Parathyroid adenoma (tissue), 2 donors: ENCODE results near the gene ABAT.
A peak's percentile ranks its signal among the peaks of the same experiment; 100 is the strongest.

ENCODE experiments used
- H2AFZ ChIP-seq: fragments of 300-600 bp; sonication (generic); one replicate; pipeline ENCODE4 v1.7.0; 2017; ENCODE audit warnings: antibody characterized with exemption, mild to moderate bottlenecking
- H3K27ac ChIP-seq: fragments of 300-600 bp; sonication (generic); one replicate; pipeline ENCODE4 v1.7.0; 2017
- H3K27me3 ChIP-seq: fragments of 300-600 bp; sonication (generic); one replicate; pipeline ENCODE4 v1.7.0; 2017; ENCODE audit warnings: low read length; ENCODE audit not compliant: control insufficient read depth, insufficient read depth
- H3K36me3 ChIP-seq: fragments of 300-600 bp; sonication (generic); one replicate; pipeline ENCODE4 v1.7.0; 2017; ENCODE audit warnings: low read length; ENCODE audit not compliant: control insufficient read depth, insufficient read depth
- H3K4me1 ChIP-seq: fragments of 300-600 bp; sonication (generic); one replicate; pipeline ENCODE4 v1.7.0; 2017; ENCODE audit warnings: control low read depth
- H3K4me2 ChIP-seq: fragments of 300-600 bp; sonication (generic); one replicate; pipeline ENCODE4 v1.7.0; 2017; ENCODE audit warnings: low read length
- H3K4me3 ChIP-seq: fragments of 300-600 bp; sonication (generic); one replicate; pipeline ENCODE4 v1.7.0; 2017; ENCODE audit warnings: low read depth, low read length
- H3K79me2 ChIP-seq: fragments of 300-600 bp; sonication (generic); one replicate; pipeline ENCODE4 v1.7.0; 2017; ENCODE audit warnings: control low read depth
- H3K9ac ChIP-seq: fragments of 300-600 bp; sonication (generic); one replicate; pipeline ENCODE4 v1.7.0; 2017; ENCODE audit warnings: mild to moderate bottlenecking
- H3K9me3 ChIP-seq: fragments of 300-600 bp; sonication (generic); one replicate; pipeline ENCODE4 v1.7.0; 2017; ENCODE audit warnings: low read length; ENCODE audit not compliant: control insufficient read depth
- TF ChIP-seq, protein P1 (sequence below): fragments of 300-600 bp; sonication (generic); IDR thresholded peaks from one replicate; pipeline ENCODE4 v1.7.0; 2017; ENCODE audit warnings: antibody characterized with exemption, mild to moderate bottlenecking
- donor health status: primary hyperparathyroidism.

Gene ABAT

DNA sequence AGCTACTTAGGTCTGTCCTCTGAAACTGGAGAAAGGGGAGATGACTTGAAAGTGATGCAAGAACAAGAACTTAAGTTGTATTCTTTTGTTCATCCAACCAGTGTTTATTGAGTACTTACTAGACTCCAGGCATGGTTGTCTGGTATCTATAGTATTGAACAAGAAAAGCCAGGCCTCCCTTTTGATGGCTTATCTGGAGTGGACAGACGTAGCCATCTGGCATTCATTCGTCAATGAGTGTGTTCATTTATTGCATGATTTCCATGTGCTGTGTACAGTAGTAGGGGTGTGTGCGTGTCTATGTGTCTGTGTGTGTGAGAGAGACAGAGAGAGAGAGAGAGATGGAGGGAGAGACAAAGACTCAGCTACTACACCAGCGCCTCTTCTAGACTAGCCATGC, 9.2 kb downstream of the ABAT start:
- H3K4me1 ChIP-seq = peaks cover 4% of the 10 kb centered on the region
- no peak overlapping the region for H3K4me3 ChIP-seq
- H2AFZ ChIP-seq = no peak overlapping the region
- H3K27me3 ChIP-seq = no peaks in the 10 kb centered on the region
- H3K4me2 ChIP-seq = no peak overlapping the region
- no peaks in the 10 kb centered on the region for H3K36me3 ChIP-seq
- no peak overlapping the region for H3K27ac ChIP-seq
- no peaks in the 10 kb centered on the region for H3K79me2 ChIP-seq
- H3K9ac ChIP-seq = no peak overlapping the region
- H3K9me3 ChIP-seq = no peaks in the 10 kb centered on the region
- TF ChIP-seq, protein P1, sequence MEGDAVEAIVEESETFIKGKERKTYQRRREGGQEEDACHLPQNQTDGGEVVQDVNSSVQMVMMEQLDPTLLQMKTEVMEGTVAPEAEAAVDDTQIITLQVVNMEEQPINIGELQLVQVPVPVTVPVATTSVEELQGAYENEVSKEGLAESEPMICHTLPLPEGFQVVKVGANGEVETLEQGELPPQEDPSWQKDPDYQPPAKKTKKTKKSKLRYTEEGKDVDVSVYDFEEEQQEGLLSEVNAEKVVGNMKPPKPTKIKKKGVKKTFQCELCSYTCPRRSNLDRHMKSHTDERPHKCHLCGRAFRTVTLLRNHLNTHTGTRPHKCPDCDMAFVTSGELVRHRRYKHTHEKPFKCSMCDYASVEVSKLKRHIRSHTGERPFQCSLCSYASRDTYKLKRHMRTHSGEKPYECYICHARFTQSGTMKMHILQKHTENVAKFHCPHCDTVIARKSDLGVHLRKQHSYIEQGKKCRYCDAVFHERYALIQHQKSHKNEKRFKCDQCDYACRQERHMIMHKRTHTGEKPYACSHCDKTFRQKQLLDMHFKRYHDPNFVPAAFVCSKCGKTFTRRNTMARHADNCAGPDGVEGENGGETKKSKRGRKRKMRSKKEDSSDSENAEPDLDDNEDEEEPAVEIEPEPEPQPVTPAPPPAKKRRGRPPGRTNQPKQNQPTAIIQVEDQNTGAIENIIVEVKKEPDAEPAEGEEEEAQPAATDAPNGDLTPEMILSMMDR = no peak

DNA sequence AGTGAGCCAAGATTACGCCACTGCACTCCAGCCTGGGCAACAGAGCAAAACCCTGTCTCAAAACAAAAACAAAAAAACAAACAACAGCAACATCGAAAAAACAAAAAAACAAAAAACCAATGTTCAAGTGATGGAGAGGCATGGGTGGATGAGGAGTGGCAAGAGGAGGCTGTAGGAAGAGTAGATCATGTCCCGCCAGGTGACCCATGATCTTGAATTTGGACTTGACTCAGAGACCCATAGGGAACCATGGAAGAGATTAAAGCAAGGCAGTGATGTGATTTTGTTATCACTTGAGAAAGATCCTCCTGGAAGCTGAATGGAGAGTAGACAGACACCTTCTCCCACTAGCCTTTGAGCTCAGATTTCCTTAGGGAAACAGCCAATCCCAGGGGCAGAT, 11.2 kb downstream of the ABAT start:
- H3K27ac ChIP-seq = no peak overlapping the region
- H3K4me3 ChIP-seq = no peak overlapping the region
- no peaks in the 10 kb centered on the region for H3K79me2 ChIP-seq
- peak overlapping the region; percentile 14 for H2AFZ ChIP-seq
- H3K9me3 ChIP-seq = no peaks in the 10 kb centered on the region
- H3K36me3 ChIP-seq = no peaks in the 10 kb centered on the region
- TF ChIP-seq, protein P1 = no peak
- H3K9ac ChIP-seq = no peak overlapping the region
- no peaks in the 10 kb centered on the region for H3K27me3 ChIP-seq
- peaks cover 4% of the 10 kb centered on the region for H3K4me1 ChIP-seq
- no peak overlapping the region for H3K4me2 ChIP-seq

GRCh38 chr16:8686031-8686621, 11.7 kb downstream of the ABAT start:
- no peak overlapping the region for H3K4me2 ChIP-seq
- no peak overlapping the region for H3K27ac ChIP-seq
- peaks cover 4% of the 10 kb centered on the region for H3K4me1 ChIP-seq
- H3K27me3 ChIP-seq = no peaks in the 10 kb centered on the region
- H3K9me3 ChIP-seq = no peaks in the 10 kb centered on the region
- peak overlapping the region; percentile 14 for H2AFZ ChIP-seq
- no peaks in the 10 kb centered on the region for H3K79me2 ChIP-seq
- H3K4me3 ChIP-seq = no peak overlapping the region
- TF ChIP-seq, protein P1 = no peak
- H3K9ac ChIP-seq = no peak overlapping the region
- no peaks in the 10 kb centered on the region for H3K36me3 ChIP-seq

DNA sequence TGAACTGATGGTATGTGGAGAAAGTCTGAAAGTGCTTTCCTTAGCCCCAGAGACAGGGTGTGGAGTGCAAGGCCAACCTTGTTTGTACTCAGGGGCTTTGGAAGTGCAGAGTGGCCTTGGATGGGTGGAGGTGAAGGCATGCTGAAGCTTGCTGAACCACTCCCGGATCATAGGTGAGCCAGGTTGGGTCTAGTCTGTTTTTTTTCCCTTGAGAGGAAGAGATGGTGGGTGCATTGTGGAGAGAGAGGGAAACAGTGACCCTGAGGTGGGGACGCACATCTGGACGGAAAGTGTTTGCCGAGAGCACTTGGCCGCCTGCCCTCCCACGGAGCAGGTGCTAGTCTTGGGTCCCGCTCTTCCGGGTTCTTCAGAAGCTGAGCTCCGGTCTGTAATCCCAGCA, 12.5 kb downstream of the ABAT start:
- Histone ChIP-seq H3K9me3 (no peaks in the 10 kb centered on the region), H3K36me3 (no peaks in the 10 kb centered on the region), H3K27ac (no peak overlapping the region), H3K79me2 (no peaks in the 10 kb centered on the region), H3K4me2 (no peak overlapping the region), H3K9ac (no peak overlapping the region), H3K4me3 (no peak overlapping the region), H3K4me1 (peaks cover 4% of the 10 kb centered on the region), H2AFZ (no peak overlapping the region), H3K27me3 (no peaks in the 10 kb centered on the region)
- TF ChIP-seq, protein P1 = no peak

DNA sequence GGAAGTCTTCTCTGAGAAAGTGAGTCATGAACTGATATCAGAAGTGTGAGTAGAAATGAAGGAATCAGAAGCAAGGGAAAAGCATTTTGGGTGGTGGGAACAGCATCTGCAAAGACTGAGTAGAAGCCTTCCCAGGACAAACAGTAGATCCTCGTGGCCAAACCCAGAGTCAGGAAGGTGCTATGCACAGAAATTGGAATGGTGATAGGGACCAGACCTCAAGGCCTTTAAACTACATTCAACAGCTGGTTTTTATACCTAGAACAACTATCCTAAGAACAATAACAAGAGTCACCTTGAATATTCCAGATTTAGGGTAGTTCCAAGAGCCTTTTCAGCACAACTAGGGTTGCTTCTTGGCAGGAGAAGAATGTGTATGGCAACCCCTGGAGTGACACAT, 15.3 kb downstream of the ABAT start:
- H3K27ac ChIP-seq = no peak overlapping the region
- H3K79me2 ChIP-seq = no peaks in the 10 kb centered on the region
- peaks cover 4% of the 10 kb centered on the region for H3K4me1 ChIP-seq
- H3K4me2 ChIP-seq = no peak overlapping the region
- TF ChIP-seq, protein P1 = no peak
- H3K36me3 ChIP-seq = no peaks in the 10 kb centered on the region
- H3K27me3 ChIP-seq = no peaks in the 10 kb centered on the region
- no peak overlapping the region for H3K4me3 ChIP-seq
- no peak overlapping the region for H3K9ac ChIP-seq
- no peaks in the 10 kb centered on the region for H3K9me3 ChIP-seq
- H2AFZ ChIP-seq = no peak overlapping the region
